Activated CD8-positive, alpha-beta memory T cell treated with anti-CD3 and anti-CD28 coated beads, Interleukin-2, amount 50 U/mL, for 48 hours (primary cell): ENCODE results near the gene MSANTD2.

Source experiments
- DNase-seq: peaks from one replicate; pipeline ENCODE4 v3.0.0-alpha.2; 2020

MSANTD2 gene

DNA sequence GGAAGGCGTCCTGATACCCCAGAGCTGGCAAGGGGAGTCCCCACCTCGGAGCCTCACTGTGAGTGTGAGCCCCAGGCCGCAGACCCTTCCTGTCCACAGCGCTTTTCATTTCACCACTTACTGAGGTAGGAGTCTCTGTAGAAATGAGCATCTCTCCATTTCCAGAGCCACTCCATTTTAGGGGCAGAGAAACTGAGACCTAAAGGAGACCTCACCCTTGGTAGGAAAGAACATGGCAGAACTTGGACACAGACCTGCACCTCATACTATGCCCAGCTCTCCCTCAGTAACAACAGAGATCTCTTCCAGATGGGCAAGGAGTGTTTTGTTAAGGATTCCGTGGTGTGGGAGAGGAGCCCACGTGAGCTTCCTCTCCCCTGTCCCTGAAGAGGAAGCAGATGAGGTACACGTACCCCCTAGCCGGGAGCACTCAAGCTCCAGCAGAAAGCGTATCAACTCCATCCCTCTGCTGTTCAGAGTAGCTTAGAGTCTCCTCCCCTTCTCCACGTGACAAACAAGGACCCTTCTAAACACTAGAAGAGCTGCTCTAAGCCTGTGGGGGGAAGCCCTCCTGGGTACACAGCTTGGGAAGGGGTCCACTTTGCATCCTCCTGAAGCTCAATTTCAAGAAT is 47.6 kb downstream of the MSANTD2 start:
- DNase-seq = no peak

DNA sequence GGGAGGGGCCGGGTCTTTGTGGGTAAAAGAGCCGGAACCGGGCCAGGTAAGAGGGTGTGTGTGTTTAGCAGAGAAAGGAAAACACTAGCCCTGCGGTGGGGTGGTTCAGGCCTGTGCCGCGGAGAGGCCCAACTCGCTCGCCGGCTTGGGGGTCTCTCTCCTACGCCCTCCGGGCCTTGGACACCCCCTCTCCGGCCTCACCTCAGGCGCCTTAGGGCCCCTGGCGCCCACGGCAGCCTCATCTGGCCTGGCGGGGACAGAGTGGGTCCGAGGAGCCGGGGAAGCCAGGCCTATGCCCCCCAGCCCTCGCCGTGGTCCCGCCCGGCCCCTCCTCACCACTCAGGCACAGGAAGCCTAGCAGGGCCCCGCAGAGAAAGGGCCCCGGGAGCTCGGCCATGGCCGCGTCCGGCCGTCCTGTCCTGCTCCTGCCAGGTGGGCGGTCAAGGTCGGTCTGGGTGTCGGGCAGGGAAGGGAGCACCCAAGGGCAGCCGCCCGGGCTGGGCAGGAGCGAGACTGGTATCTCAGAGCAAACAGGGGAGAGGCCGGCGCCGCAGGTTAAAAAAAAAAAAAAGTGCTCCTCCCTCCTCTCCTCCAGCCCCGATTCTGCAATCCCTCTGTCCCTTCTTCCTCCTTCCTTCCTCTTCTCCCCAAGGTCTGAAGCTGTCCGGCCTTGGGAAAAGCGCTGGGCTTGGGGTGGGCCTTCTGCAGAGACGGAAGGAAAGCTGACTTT is 48.3 kb downstream of the MSANTD2 start, which contains the start of gene VSIG2:
Gene VSIG2, minus strand, starts transcription at position 515 of the 730 bp plus-strand sequence. Its CDS starts 118 bp downstream, at position 397.
- no peak for DNase-seq

DNA sequence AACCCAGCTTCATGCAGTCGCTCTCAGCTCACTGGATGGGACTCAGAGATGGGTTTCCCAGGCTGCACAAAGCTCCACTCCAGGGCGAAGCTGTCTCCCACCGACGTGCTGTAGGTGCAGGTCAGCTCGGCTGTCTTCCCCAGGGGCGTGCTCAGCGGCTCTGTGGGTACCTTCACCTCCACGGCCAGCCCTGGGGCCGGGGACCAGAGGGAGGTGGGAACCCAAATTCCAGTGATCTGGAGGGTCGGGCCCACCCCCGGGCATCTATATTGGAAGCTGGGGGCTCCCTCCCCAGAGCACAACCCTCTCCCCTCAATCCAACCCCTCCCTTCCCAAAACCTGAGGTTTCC is 48.8 kb downstream of the MSANTD2 start:
- DNase-seq = no peak

DNA sequence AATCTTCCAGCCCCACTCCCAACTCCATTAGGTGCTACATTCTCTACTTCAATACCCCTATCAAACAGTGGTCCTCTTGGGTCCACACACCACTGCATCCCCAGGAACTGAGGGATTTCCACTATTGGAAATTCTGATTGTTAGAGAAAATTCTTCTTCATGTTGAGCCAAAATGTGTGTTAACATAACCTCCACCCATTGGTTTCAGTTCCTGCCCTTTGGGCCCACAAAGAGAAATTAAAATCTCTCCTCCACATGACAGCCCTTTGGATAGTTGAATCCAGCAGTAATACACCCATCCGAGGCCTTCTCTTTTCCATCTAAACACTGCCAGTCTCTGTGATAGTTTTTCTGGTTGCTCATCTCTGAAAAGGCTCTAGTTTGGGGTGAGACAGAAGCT is 50.3 kb downstream of the MSANTD2 start:
- DNase-seq = no peak

DNA sequence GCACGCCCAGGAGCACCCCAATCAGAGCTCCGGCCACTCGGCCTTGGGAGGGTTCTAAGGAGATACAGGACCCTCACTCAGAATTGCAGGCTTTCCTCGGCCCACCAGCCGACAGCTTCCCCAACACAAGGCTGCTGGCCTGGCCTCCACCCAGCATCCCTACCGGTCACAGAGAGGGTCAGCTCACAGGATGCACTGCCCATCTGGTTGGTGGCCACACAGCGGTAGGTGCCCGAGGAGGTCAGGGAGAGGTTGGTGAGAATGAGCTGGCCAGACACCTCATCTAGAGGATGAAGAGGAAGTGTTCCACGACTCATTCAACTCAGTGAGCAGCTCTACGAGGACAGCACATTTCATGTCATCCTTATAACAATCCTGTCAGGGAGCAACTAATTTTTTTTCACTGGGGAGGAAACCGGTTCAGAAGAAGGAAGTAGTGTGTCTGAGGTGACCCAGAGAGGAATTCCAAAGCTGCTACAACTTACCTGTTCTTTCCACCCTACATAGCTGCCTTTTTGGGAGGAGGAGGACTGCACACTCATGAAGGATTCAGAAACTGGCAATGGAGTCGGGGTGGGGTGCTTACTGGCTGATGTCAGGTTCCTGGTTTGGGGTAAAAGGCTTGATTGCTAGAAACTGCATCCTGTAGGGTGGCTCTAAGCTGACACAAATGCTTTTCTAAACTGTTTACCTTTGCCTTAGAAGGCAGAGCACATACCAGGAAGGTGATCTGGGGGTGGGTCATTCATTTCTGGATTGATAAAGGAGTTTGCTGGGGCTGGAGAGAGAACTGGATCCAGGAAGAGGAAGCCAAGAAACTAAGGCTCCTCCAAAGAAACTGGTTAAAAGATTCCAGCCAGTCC is 51.5 kb downstream of the MSANTD2 start:
- DNase-seq = no peak

DNA sequence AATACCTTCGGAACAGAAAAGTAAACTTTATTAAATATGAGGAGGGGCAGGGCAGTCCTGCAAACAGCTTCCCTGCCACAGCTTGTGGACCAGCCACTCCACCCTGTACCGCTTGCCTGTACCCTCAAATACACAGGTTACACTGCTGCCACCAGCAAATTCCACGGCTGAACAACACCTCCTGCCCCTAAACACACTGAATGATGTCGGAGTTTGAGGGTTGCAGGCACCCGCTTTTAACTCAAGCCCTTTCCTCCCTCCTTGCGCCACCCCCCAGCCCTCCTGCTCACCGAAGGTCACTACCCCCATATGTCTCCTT is 52.1 kb downstream of the MSANTD2 start:
- no peak for DNase-seq

DNA sequence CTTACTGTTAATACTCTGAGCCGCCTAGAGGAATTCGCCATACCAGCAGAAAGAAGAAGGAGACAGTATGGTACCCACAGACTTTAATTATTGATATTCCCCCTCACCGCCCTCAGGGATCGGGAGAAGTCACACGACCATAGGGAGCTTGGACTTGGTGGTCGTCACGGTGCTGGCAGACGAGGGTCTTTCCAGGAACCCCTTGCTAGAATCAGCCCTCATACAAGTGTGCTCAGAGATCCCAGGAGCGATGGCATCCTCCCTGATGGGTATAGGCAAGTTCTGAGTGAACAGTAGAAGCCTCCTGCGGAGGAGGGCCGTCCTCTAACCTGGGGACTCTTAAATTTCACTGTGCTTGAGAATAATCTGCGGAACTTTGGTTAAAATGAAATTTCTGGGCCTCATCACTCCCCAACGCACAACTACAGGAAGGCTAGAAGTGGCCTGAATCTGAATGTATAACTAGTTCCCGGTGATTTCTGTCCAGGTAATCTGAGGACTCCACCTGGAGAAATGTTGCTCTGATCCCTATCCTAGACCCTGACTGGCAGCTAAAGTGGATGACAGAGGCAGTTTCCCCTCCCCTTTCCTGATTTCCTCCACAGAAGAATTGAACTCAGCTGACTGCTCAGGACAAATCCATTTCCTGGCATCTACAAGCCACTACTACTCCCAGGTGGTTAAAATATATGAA is 52.7 kb downstream of the MSANTD2 start:
- no peak for DNase-seq

DNA sequence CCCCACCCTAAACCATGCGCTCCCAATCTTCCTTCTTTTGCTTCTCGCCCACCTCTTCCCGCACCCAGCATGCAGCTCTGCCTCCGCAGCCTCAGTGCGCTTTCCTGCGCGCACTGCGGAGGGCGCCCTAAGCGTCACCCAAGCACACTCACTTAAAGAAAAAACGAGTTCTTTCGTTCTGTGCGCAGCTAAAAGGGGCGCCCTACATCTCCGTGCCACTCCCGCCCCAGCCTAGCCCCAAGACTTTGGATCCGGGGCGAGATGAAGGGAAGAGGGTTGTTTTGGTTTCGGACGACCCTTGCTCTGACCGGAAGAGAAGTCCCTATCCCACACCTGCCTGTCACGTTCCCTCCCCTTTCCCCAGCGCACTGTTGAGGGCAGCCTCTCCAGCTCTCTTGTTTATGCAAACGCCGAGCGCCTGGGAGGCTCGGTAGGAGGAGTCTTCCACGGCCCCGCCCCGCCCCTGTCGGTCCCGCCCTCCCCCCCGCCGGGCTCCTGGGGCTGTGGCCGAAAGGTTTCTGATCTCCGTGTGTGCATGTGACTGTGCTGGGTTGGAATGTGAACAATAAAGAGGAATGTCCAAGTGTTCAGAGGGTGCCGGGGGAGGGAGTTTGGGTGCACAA is 53.5 kb downstream of the MSANTD2 start:
- DNase-seq = peak; percentile 89

DNA sequence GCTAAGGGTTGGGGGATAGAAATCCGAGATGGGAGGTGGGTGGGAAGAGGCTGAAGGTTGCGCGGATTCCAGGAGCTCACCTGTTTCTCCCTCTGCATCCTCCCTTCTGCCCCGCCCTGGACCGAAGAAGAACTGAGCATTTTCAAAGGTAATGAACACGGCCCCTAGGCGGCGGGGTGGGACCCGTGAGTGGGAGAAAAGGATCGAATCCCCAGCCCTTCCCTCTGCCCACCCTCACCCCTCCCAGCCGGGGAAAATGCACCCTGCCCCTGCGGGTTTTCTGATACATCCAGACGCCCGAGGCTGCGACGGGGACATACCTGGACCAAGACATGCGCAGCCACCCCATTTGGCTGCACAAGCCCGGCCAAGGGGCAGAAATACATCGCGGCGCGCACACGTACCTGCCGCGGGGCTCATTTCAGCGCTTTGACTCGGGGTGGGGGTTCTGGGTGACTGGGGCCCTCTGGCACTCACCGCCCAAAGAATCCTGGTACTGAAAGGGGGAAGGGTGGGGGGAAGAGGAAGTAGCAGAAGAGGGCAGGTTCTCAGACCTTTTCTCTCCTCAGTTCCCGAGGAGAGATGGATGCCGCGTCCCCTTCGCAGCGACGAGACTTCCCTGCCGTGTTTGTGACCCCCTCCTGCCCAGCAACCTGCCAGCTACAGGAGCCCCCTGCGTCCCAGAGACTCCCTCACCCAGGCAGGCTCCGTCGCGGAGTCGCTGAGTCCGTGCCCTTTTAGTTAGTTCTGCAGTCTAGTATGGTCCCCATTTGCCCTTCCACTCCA is 54.2 kb downstream of the MSANTD2 start:
- peak; percentile 74 for DNase-seq

DNA sequence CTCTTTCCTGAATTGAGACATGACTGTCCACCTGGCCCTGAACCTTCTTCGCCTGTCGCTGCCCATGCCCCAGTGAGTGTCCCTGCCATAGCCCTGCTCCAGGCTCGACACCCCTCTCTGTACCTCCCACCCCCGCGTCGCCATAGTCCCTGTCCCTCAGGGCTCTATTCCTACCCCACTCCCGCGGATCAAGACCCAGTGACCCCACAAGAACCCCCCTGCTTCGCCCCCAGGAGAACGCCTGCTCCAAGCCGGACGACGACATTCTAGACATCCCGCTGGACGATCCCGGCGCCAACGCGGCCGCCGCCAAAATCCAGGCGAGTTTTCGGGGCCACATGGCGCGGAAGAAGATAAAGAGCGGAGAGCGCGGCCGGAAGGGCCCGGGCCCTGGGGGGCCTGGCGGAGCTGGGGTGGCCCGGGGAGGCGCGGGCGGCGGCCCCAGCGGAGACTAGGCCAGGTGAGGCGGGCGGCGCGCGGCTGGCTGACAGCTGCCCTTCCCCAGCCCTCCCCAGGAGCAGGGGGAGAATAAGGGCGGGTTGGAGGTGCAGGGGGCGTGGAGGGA is 54.9 kb downstream of the MSANTD2 start:
- no peak for DNase-seq

DNA sequence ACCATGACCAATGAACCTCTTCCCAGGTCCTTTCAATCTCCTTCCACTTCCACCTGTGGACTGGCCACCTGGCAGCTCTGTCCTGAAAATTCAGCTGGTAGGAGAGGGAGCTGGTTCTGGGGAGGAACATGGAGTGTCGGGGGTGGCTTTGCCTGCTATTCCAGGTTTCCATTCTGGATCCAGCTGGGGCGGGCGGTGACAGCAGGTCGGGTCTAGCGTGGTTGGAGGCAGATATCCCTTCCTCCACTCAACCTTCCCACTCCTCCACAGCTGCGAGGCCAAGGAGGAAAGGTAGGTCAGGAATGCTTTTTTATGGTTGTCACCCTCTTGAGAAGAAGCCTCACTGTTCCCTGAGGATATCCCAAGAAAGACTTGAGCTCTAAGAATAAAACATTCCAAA is 57.2 kb downstream of the MSANTD2 start:
- DNase-seq = no peak

DNA sequence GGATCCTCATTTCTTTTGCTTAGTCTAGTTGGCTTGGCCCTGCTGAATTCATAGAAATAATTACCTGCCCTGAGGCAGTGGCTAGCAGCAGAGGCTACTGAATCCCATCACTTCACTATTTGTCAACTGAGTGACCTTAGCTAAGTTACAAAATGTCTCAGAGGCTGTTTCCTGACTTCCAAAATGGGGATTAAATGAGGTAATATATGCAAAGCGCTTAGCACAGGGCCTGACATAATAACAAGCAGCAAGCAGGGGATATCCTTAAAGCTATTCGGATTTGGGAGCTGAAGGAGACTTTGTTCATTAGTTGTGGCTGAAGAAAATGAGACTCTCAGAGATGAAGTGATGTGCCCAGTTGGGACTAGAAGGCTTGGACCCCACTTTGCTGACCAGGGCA is 57.7 kb downstream of the MSANTD2 start:
- no peak for DNase-seq

DNA sequence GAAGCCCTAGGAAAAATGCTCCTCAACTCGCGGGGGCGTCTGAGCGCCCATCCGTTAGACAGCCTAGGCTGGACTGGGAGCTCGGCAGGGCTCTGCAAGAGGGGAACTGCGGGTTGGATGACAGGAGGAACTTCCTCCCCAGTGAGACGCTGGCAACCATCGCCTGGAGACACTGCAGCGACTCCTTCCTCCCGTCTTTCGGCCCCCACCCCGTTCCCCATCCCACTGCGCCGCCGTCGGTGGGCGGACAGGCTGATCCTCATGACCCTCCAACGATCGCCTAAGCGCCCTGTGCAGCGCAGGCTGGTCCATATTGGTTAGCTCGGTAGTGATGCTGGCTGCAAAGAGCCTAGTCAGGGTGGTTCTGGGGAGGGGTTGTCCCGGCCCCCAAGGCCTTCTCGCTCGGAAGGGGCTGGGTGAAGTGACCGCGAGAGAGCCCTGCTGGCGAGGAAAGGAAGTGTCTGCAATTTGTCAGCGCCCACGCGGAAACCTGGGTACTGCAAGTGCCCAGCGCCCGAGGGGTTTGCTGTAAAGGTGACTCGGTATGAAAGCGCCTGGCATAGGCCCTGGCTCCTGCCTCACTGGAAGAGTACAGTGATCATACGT is 59.8 kb downstream of the MSANTD2 start:
- DNase-seq = peak; percentile 80

DNA sequence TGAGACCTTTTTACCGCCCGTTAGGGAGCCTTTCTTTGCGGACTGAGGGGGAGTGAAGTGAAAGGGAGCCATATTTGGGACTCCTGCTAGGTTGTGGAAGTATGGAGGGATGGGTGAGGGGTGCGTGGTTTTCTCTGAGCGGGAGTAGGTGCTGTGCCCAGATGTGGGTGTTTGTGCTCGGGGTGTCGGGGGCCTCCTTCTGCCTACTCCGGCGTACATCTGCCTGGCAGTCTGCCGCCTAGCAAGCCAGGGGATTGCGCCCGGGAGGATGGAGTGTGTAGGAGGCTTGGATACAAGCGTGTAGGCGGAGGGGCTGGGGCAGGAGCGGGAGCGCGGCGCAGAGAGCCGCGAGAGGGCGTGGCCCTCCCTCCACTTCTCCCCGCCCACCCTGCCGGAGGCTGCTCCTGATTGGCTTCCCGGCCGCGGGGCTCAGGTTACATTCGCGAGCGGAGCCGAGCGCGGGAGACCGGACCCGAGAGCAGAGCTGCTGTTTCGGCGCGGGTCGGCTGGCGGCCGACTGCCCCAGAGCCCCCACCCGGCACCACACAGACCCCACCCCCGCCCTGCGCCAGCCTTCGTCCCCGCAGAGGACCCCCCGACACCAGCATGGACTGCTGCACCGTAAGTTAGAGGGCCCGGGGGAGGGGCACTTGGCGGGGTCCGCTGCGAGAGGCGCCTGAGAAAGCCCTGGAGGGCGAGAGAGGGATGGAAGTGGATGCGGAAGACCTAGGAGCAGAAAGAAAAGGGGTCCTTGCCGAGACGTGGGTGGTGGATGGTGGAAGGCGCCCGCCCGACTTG is 60.5 kb downstream of the MSANTD2 start, which contains the start of gene NRGN:
Gene NRGN, plus strand, starts transcription at position 464 of the 798 bp plus-strand sequence. Its CDS starts 143 bp downstream, at position 607.
- DNase-seq = peak; percentile 92

DNA sequence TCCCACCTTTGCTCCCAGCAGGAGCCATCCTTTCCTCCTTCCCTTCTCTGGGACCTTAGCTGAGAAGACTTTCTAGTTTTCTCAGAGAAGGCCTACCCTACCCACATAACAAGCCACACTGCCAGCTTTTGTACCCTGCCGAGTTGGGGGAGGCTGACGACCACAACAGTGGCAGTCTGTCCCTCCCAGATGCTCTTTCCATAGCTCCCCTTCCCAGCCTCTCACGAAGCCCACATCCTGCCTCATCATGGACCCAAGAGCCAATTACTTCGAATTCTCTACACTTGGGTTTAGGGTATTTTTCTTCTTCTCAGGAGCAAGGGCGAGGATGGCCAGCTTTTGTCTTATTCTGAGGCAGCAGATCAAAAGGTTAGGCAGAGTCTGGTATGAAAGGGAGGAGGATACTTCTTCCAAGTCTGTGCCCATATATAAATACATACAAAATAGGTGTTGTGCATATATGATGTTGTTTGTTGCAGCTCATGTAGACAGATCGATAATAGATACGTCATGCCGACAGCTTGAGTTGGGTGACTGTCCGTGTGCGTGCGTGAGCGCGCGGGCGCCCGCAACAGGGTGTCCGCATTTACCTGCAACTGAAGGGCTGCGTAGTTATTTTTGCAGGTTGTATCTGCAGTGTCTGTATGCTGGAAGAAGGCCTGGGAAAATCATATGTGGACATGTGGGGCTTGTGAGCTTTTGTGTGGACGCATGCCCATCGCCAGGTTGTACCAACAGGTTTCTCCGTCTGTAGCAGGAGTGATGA is 61.3 kb downstream of the MSANTD2 start:
- no peak for DNase-seq

DNA sequence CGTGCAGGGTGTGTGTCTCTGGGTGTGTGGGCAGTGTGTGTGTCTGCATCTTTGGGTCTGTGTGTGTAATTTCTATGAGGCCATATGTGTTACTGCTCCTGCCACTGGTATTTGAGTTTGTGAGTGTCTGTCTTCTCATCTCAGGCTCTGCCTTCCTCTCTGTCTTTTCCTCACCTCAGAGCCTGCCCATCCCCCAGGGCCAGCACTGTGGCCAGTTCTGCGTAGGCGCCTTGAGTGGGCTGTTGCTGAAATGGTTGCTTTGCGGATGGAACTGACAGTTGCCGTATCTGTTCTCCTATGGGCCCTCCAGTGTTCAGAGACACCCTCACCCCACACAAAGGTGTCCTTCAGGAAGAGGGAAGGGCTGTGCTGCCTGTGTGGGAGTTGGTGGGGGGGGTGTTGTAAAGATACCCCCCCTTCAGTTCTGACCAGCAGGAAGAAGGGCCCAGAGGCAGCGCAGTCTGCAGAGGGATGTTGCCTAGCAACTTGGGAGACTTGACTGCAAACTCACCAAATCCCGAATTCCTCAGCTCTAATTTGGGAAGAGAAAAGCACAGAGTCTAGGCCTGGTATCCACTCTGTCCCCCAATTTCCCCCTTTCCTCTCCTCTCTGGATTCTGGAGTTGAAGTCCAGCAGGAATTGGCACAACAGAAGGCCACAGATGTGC is 62.4 kb downstream of the MSANTD2 start:
- no peak for DNase-seq

DNA sequence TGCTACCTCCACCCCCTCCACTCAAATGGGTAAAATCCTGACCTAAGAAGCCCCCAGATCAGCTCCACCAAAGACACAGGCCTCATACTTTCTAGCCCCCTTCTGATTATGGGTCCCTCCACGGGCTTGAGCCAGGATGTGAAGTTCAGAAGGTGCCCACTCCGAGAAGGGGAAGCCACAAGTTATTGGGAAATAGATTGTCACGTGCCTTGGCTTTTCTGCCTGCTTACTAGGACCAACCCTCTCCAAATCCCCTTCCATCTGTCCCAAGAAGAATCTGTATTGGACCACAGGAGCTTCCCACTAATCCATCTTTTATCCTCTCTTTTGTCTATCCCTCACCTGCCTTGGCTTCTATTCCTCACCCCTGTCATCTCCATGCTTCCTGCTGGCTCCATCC is 63.5 kb downstream of the MSANTD2 start:
- DNase-seq = no peak

DNA sequence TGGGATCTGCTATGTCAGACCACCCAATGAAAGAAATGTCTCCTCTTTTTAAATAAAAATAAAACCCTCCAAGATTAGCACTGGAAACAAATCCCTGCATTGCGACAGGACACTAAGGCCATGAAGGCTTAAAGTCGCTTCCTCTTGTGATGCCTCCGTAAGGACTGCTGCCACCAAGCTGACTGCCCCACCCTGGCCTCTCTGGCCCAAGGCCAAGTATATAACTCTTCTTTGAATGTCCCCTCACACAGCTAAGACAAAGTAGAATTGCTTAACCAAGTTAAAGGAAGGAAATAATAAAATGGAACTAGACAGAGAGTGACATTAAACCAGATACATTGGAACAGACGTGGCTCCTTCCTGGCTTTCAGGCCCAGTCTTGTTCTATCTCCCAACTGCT is 68.0 kb downstream of the MSANTD2 start:
- DNase-seq = no peak

DNA sequence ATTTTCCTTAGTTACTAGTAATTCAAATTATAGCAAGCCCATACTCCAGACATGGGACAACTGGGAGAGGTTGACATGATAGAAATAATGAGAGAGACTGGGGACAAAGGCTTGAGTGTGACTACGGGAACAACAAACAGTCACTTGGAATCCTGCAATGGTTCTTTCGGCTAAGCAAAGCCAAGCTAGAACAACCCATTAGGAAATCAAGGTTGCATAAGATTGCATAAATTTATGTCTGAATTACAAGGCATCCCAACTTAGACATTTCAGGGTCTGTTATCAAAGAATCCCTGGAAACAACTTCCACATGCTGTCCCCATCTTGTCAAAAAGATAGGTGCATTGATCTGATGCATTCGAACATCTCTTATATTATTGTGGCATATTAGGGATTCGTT is 70.6 kb downstream of the MSANTD2 start:
- DNase-seq = no peak
